Ascending aorta (tissue), 2 donors: ENCODE measurements around the gene ANGEL1. TPM values are rescaled to one million over a fixed set of nuclear protein-coding genes. Genes with fewer than 3 reads are reported as not detected.

ENCODE experiments used
- DNase-seq, 2 donors: peaks; one replicate each; pipeline ENCODE4 v3.0.0-alpha.2; 2019; ENCODE audit warnings: low spot score in 2 of 2
- H3K27ac ChIP-seq, 2 donors: fragments of 200-600 bp; sonication (generic); one replicate each; pipeline ENCODE4 v1.5.1; 2016 to 2017; ENCODE audit warnings: mild to moderate bottlenecking in 1 of 2
- H3K27me3 ChIP-seq: fragments of 200-600 bp; sonication (generic); one replicate; pipeline ENCODE4 v1.5.1; 2017
- H3K36me3 ChIP-seq, 2 donors: fragments of 200-600 bp; sonication (generic); one replicate each; pipeline ENCODE4 v1.5.1; 2016
- H3K4me1 ChIP-seq, 2 donors: fragments of 200-600 bp; sonication (generic); one replicate each; pipeline ENCODE4 v1.5.1; 2016 to 2017; ENCODE audit warnings: mild to moderate bottlenecking in 1 of 2
- H3K4me3 ChIP-seq, 2 donors: fragments of 200-600 bp; sonication (generic); one replicate each; pipeline ENCODE4 v1.5.1; 2016 to 2017; ENCODE audit warnings: mild to moderate bottlenecking in 1 of 2
- H3K9me3 ChIP-seq, 2 donors: fragments of 200-600 bp; sonication (generic); one replicate each; pipeline ENCODE4 v1.5.1; 2016
- CTCF ChIP-seq, 3 experiments: fragments of 200-600 bp in 2 of 3; fragments of 450-650 bp in 1 of 3; sonication (generic) in 2 of 3; IDR thresholded peaks; one replicate each; pipeline ENCODE4 v1.5.1; 2016 to 2019; ENCODE audit warnings: antibody characterized with exemption in 3 of 3, mild to moderate bottlenecking in 1 of 3, moderate library complexity in 1 of 3
- intact Hi-C: fragments of 100-400 bp; cut with DNase I; formaldehyde crosslinking; loops from one replicate; pipeline ENCODE4 v1.15.1; 2023
- total RNA-seq: library from RNA; depleted of rRNA; stranded (reverse); fragments of >200 nt; gene quantifications from one replicate; pipeline ENCODE4 v1.1.0, GENCODE V29; 2016

The ANGEL1 gene
- total RNA-seq, 1 donor from 2014 or later: 15.5 TPM

- no peak overlapping the region for H3K4me3 ChIP-seq
- H3K4me1 ChIP-seq: peaks cover 3 to 13% of the 10 kb centered on the region in 2 donors
- H3K27ac ChIP-seq: no peak overlapping the region
- no peaks in the 10 kb centered on the region for H3K9me3 ChIP-seq
- no peak for DNase-seq
- intact Hi-C loops: no loop called here
- H3K27me3 ChIP-seq: no peaks in the 10 kb centered on the region
- no peak for TF ChIP-seq CTCF (IDR thresholded peaks at IDR 0.05)
- H3K36me3 ChIP-seq: peaks cover 13 to 19% of the 10 kb centered on the region in 2 donors
These were observed 34.0 kb downstream of the ANGEL1 start for GRCh38 chr14:76778546-76779215.

GRCh38 chr14:76777721-76778120 lies 35.0 kb downstream of the ANGEL1 start:
- intact Hi-C loops: no loop called here
- TF ChIP-seq CTCF (IDR thresholded peaks at IDR 0.05): no peak
- no peak overlapping the region for H3K4me3 ChIP-seq
- no peak for DNase-seq
- no peaks in the 10 kb centered on the region for H3K27me3 ChIP-seq
- H3K36me3 ChIP-seq: peaks cover 13 to 19% of the 10 kb centered on the region in 2 donors
- no peak overlapping the region for H3K27ac ChIP-seq
- H3K4me1 ChIP-seq: peaks cover 13 to 21% of the 10 kb centered on the region in 2 donors
- no peaks in the 10 kb centered on the region for H3K9me3 ChIP-seq

GRCh38 chr14:76776428-76777251 lies 36.0 kb downstream of the ANGEL1 start:
- DNase-seq: no peak
- TF ChIP-seq CTCF (IDR thresholded peaks at IDR 0.05): no peak
- intact Hi-C loops: no loop called here
- Histone ChIP-seq H3K4me1 (peaks cover 18 to 22% of the 10 kb centered on the region in 2 donors), H3K36me3 (peaks cover 13 to 19% of the 10 kb centered on the region in 2 donors), H3K4me3 (no peak overlapping the region), H3K9me3 (no peaks in the 10 kb centered on the region), H3K27me3 (no peaks in the 10 kb centered on the region), H3K27ac (no peak overlapping the region)

GRCh38 chr14:76775695-76776427 lies 36.8 kb downstream of the ANGEL1 start:
- TF ChIP-seq CTCF (IDR thresholded peaks at IDR 0.05): no peak
- intact Hi-C loops: no loop called here
- Histone ChIP-seq H3K27ac (no peak overlapping the region), H3K9me3 (no peaks in the 10 kb centered on the region), H3K36me3 (peaks cover 13 to 19% of the 10 kb centered on the region in 2 donors), H3K27me3 (no peaks in the 10 kb centered on the region), H3K4me1 (peaks cover 22 to 27% of the 10 kb centered on the region in 2 donors), H3K4me3 (no peak overlapping the region)
- DNase-seq: no peak

GRCh38 chr14:76774821-76775694 lies 37.6 kb downstream of the ANGEL1 start:
- Histone ChIP-seq H3K36me3 (peaks cover 13 to 19% of the 10 kb centered on the region in 2 donors), H3K27me3 (no peaks in the 10 kb centered on the region), H3K9me3 (no peaks in the 10 kb centered on the region), H3K4me3 (no peak overlapping the region), H3K27ac (peak overlapping the region in 1 of 2 donors; percentile 95), H3K4me1 (peaks cover 22 to 29% of the 10 kb centered on the region in 2 donors)
- DNase-seq: no peak
- no peak for TF ChIP-seq CTCF (IDR thresholded peaks at IDR 0.05)
- intact Hi-C loops: loop anchor here (5.0 kb wide), 1 partner anchor 322 kb away; the partner anchor contains the start of gene CIPC
